ENCODE measurements around the gene CYP26B1.
"Not testable (repeated sequence)": the region's sequence is repeated elsewhere in the genome, so short reads cannot be mapped to it uniquely, and the experiment has no call there.

Gene CYP26B1

DNA sequence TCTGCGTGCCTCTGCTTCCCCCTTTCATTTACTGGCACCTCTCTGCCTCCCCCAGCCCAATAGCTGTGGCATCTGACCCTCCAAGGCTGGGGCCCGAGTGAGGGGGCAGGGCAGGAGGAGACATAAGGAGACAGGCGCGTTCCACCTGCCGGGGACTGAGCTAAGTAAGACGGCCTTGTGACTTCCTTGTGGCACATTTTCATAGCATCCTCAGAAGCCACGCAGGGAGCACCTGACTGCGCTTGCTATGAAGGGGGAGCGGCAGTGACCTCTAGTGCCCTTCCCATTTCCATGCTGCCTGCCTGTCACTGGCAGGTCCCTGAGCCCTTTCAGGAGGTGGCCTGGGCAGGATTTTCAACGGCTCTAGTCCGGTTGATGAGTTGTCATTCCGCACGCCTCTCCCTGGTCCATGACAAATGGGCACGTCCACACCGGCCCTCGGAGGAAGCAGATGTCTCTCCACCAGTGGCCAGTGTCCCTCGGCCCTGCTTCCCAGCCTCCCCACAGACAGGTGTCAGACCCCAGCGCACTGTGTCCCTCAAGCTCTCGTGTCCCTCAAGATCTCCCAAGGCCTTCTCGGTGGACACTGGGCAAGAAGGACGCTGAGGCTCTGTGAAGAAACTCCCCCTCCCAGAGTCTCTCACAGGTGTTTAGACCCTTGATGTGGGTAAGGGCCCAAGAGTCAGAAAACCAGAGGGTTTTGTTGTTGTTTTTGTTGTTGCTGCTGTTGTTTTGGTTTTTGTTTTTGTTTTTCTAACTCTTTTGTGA is 42.7 kb downstream of the CYP26B1 start:
- no peak for DNase-seq

DNA sequence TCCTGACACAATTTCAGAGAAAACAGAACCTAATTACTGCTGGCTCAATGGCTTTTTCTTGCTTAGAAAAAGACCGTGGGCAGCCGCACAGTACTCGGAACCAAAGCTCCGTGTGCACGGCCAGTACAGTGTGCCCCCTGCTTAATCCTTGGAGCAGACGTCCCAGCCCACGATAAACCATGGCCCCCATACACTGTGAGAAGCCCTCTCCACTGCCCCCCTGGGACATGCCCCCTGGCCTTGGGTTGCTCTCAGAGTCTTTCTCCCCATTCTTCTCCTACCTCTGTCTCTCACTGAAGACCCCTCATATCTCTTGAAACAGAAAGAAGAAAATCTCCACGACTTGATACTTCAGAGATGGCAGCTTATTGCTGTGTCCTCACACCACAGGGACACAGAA is 44.0 kb downstream of the CYP26B1 start:
- DNase-seq: no peak

DNA sequence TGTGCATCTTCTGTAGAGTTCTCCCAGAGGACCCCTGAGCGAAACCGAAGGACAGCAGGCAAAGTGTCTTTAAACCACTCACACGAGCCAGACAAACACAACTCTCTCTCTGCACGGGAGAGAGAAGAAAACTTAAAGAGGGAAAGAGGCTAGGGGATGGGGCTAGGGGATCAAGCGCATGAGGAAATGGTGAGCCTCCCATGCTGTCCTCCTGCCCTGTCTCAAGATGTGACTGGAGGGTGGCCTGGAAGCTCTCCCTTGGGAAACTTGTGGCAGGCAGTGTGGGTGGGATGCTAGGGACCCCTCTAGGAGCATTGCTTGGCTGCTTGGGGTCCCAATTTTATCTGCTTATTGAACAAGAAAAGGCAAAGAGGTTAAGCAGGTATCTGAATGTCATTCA is 44.5 kb downstream of the CYP26B1 start:
- DNase-seq: no peak

DNA sequence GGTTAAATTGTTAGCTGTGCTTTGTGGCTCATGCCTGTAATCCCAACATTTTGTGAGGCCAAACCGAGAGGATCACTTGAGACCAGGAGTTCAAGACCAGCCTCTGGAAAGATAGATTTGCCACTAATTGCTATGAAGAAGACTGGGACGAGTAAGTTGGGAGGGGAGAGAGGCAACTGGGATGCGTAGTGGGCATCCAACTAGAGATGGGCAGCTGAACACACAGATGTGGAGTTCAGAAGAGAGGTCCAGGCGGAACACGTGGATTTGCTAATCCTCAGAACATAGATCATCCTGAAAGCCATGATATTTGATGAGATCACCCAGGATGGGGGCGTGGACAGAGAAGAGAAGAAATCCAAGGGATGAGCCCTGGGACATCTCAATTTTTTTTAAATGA is 48.7 kb downstream of the CYP26B1 start:
- DNase-seq: no peak

DNA sequence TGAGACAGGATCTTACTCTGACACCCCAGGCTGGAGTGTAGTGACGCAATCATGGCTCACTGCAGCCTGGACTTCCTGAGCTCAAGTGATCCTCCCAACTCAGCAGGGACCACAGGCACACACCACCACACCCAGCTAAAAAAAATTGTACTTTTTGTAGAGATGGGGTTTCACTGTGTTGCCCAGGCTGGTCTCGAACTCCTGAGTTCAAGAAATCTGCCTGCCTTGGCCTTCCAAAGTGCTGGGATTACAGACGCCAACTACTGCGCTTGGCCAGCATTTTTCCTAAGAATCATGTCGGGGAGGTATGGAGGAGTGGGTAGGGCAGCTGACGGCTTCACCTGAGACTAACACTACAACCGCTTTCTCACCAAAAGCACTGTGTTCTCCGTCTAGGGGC is 50.4 kb downstream of the CYP26B1 start:
- no peak for DNase-seq

DNA sequence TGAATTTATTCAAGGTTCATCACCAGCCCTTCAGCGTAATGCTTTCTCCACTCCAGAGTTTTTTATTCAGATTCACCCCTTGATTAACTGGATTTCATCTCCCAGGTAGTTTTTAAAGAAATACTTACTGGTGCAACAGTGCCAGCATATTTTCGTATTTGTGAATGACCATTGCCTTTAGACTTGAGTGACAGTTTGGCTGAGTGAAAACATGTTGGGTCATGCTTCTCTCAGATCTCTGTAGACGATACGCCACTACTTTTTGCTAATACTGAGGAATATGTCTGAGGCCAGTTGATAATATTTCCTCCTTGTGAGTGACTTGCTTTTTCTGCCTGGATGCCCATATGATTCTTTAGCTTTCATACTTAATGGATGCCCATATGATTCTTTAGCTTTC is 51.5 kb downstream of the CYP26B1 start:
- no peak for DNase-seq

DNA sequence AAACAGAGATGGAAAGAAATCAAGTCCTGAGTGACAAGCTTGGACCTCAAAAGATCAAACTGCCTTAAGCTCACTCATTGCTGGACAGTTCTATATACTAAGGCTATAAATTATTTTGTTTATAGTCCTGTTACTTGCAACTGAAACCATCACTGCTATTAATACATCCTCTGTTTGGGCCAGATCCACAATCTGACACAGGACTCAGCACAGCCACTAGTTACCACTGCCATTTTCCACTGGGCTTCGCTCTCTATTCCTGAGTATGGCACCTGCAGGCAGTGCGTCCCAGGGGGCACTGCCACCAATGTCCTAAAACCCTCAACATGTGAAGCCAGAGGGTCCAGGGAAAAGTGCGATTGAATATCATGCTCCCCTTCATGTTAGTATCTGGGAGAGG is 52.3 kb downstream of the CYP26B1 start:
- no peak for DNase-seq

DNA sequence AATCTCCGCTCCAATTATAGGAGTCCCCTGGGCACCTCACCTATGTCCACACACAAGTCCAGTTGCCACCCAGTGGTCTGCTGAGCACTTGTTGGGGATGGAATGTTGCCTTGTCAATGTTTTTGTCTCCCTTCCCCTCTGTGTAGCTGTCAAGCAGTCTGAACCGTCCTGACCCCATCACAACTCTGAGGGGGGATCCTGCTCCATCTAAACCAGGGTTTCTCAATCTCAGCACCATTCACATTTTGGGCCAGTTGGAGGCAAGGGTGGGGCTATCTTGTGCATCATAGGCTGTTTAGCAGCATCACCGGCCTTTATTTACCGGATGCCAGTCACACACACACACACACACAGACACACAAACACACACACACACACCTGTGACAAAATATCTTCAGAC is 53.0 kb downstream of the CYP26B1 start:
- DNase-seq: no peak

DNA sequence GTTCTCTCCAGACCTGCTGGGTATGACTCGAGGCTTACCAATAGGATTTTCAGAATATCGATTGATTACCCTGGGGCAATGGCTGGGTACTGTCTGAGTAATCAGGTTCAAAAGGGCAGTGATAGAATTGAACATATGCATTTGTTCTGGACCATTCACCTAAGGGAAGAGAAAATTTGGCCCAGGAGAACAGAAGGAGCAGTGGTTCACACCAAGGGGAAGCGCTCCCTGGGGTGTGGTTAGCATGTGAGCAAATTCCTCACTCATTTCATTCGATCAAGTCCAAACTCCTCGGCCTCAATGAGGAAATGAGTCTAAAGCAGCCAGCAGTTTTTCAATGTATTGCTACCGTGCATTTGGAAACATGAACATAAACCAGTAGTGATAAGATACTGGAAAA is 55.6 kb downstream of the CYP26B1 start:
- no peak for DNase-seq

DNA sequence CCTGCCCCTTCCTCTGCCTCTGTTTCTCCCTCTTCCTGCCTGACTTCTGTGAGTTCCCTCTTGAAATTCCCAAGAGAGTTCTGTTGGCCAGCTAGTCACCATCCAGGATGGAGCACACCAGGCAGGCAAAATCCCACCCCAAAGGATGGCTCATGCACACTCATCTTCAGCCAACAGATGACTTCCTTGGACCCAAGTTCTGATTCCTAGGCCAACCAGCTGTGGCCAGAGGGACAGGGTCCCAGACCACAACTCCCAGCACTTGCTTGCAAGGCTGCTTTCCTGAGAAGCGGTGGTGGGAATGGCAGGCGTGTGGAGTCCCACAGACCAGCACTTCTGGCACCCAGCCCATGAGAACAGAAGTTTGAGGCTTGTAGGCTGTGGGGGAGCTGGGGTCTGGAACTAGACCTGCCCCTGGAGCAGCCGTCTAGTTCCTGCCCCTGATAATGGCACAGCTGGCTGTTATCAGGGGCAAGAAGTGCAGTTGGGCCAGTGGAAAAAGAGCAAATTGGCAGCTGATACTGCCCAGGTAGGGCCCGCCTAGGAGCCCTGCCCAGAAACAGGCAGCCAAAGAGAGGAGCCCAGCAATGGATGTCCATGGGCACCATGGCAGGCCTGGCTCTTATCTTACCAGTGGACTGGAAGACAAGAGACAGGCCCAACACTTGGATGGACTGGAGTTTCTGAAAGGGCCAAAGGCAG is 56.7 kb downstream of the CYP26B1 start:
- DNase-seq: no peak

DNA sequence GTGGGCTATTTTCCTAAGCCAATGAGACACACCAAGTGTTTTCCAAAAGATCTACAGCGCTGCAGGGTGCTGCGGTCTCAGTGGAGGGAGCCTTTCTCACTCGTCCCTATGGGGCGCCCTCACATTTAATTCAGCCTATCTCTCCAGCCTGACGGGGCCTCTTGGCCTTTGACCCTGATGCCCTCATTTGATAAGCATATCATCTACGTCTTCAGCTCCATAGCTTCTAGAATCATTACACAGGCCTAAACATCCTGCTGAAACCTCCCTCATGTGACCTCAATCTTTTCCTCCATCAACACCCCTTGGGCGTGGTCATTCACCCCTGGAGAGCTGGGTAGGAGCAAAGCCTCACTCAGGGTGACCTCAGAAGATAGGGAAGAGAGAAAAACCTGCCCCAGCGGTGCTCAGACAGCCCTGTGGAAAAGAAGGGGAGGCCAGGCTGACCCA is 57.4 kb downstream of the CYP26B1 start:
- no peak for DNase-seq

DNA sequence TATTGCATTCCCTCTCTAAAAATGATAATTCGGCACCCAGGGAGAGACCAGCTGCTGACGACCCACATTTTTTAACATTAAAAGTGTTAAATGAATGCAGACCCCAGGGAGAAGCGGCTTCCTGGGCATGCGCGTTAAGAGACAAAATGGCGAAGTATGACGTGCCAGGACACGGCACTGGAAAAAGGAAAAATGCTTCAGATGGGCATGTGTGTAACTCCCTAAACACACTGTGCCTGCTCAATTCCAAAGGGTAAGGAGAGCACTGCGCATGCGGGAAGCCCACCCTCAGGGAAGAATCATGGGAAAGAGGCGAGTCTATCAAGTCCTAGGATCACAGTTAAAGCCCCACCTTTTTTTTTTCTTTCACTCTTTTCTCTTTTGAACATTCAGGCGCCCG is 58.1 kb downstream of the CYP26B1 start:
- no peak for DNase-seq

DNA sequence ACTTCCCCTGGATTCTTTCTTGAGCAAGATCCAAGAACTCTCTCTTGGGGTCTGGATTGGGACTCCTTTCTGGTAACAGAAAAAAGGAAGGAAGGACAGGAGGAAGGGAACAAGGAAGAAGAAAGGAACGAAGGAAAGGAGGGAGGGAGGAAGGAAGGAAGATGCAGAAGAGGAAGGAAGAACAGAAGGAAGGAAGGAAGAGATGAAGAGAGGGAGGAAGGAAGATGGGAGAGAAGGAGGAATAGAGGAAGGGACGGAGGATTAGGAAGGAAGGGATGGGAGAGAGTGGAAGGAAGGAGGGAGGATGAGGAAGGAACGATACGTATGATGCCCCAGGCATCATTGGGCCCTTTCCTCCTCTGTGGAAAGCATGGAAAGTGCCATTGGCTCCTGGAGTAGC is 58.6 kb downstream of the CYP26B1 start:
- DNase-seq: no peak

DNA sequence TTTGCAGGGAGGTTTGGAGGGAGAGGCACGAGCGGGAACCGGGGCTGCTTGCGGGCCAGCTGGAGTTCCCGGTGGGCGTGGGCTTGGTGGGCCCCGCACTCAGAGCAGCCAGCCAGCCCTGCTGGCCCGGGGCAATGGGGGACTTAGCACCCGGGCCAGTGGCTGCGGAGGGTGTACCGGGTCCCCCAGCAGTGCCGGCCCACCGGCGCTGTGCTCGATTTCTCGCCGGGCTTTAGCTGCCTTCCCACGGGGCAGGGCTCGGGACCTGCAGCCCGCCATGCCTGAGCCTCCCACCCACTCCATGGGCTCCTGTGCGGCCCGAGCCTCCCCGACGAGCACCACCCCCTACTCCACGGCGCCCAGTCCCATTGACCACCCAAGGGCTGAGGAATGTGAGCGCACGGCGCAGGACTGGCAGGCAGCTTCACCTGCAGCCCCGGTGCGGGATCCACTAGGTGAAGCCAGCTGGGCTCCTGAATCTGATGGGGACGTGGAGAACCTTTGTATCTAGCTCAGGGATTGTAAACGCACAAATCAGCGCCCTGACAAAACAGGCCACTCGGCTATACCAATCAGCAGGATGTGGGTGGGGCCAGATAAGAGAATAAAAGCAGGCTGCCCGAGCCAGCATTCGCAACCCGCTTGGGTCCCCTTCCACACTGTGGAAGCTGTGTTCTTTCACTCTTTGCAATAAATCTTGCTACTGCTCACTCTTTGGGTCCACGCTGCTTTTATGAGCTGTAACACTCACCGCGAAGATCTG is 60.6 kb downstream of the CYP26B1 start:
- not testable (repeated sequence) for DNase-seq

DNA sequence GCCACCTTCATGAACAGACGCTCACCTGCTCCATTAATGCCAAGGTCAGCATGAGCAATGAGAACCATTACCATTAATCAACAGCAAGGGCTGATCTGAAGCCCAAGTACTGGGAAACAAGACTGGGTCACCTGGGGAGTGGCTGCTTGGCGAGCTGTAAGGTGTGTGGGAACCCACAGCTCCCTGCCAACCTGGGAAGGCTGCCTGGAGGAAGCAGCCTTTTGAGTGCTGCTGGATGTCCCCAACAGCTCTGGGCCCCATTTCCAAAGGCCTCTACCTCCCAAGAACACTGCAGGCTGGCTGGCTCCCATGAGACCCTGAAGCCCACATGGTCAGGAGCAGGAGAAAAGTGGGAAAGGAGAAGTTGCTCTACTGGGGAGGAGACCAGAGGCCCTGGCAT is 62.1 kb downstream of the CYP26B1 start:
- DNase-seq: no peak

DNA sequence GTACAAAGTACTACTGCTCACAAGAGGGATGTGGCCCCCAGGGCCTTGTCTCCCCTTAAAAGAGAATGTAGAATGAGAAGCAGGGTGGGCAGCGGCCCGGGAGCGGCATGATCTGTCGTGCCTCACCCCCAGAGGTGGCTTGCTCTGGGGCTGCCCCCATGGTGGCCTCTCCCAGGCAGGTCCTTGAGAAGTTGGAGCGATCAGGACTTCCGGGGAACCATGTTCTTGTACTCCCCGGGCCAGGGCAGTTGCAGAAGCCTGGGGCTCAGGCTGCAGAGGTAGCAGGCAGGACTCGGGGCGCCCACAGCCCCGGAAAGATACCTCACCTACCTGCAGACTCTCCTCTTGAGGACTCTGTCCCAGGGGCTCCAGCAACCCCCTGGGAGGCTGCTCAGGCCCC is 62.6 kb downstream of the CYP26B1 start:
- no peak for DNase-seq

DNA sequence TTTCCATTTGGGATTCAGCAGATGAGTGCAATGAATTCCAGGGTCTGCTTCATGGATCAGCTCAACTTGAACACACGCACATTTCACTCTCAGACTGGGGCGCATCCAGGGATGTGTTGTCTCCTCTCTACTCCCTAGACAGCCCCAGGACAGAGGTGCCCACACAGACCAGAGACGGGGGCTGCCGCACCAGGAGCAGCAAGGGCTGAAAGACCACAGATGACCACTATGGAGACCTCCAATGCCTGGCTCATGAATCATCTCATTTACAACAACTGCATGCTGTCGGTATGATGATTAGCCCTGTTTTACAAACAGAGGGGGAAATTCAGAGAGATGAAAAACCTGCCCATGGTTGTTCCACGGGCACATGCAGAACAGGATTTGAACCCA is 63.1 kb downstream of the CYP26B1 start:
- DNase-seq: no peak

DNA sequence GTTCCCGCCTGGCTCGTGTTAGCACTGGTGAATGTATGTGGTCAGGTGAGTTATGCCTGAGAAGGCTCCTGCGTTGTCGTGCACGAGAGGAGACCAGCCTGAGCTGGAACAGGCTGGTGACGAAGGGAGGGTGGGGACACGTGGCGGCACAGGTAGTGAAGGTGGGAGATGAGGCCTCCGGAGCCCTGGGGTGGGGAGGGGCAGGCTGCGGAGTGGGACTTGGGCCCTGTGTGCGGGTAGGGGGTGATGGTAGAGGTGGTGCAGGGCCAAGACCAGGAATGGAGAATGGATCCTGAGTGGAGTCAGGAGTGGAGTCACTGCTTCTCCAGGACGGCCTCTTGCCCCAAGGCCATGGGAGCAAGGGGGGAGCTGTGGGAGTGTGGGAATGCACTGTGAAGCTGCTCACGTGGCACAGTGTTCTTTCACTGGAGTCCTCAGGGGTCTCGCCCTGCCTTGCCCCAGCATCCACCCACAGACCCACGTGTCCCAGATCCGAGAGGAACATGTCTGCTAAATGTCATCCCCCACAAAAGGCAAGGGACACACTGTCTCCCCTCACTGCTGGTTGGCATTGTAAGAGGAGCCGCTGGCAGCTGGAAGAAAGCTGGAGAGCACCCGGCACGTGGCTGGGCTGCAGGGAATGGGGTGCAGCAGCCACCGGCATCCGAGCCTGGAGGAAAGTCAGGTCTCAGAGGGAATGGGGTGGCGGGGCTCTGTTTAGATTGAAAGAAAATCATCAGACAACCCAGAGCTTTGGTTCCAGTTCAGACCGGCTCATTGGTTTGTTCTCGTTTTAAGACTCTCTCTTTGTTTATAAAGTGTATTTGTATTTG is 63.7 kb downstream of the CYP26B1 start:
- no peak for DNase-seq

DNA sequence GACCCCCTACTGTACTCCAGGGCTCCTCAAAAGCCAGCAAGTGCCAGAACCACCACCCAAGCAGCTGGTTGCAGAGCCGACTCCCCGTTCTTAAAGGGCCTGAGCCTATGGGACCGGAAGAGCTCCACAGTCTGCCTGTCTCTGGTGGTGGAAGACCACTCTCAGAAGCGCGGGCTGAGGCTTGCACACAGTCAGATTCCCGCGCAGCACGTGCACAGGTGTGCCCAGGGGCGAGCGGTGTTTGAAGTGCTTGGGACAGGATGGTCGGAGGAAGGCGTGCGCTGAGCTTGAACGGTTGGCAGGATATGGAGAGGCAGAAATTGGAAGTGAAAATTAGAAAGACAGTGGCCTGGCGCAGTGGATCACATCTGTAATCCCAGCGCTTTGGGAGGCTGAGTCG is 64.8 kb downstream of the CYP26B1 start:
- no peak for DNase-seq

DNA sequence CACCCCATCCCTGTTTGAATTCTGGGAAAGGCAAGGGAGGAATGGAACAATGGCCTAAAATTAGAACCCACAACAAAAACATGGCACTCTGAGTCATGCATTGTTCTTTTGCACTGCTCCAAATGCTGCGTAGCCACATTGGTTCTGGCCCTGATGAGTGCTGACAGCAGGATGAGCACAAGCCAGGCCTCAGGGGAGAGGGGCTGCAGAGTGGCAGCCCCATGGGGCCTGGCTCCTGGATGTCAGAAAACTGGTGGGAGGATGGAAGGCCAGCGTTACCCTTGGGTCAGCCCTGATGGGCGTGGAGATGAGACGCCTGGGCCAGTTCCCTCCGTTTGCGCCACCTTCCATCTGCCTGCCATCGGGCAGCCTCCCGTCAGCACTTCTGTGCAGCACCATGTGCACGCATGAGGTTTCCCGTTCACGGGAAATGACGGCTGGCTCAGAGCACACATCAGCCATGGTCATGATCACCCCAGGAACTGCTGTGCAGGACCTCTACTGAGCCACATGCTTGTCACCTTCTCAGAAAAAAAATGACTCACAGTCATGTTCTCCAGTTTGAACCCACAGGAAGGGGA is 65.6 kb downstream of the CYP26B1 start:
- no peak for DNase-seq

DNA sequence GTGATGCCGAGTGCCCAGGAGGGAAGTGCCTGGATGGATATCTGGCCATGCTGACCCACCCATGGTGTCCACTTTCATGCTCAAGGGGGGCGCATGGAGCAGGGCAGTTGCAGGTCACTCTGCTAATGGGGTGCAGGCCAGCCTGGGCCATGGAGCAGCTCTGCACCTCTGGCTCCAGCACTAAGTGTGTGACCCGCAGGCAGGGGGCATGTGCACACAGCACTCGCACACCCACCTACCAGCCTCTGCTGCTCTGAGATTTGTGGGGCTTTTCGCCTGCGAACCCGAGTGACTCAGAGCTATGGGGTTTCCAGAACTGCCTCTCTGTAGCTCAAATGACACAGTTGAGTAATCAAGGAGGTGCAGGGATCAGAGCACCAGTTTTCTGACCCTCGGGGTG is 66.2 kb downstream of the CYP26B1 start:
- DNase-seq: no peak

DNA sequence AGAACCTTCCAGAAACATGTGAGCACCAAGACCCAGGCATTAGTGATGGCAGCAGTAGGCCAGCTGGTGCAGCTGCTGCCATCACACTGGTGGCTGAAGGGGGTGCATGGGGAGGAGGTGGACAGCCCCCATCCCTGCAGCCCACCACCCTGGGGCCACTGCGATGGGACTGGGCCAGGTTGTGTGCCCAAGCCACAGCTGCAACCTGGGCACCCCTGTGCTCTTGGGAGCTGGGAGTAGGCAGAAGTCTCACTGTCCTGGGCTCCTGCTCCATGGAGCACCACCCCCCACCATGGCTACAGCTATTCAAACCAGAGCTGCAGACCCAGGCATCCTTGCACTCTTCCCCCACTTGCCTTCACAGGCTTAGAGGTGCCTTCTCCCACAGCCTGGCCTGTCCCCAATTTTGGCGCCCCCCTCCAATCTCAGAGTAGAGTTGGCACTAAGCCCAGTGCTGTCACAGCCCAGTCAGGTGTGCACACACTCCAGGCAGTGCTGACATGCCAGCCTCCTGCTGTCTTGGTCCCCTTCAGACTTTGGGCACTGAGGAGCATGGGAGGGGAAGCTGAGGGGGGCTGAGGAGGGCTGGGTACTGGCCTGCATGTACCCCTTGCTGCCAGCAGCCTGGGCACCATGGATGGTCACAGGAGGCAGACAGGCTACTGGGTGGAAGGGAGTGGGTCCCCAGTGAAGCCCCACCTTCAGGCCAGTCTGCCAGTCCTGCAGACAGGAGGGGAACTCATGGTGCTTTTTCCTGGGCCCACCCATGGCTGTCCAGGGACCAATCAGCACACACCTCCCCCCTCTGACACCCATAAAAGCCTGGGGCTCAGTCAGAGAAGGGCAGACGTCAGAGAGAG is 67.1 kb downstream of the CYP26B1 start:
- no peak for DNase-seq

Measured in NCI-H226 (cell line).